ENCODE results near the gene ATP11C.

The ATP11C gene

GRCh38 chrX:139801397-139801813 is 131.4 kb downstream of the ATP11C start:
- DNase-seq, result no peak

- no peak for DNase-seq
Observed at GRCh38 chrX:139798701-139799100, 134.2 kb downstream of the ATP11C start.

GRCh38 chrX:139795196-139795595 is 137.7 kb downstream of the ATP11C start:
- DNase-seq, result no peak

GRCh38 chrX:139787601-139788000 is 145.3 kb downstream of the ATP11C start:
- no peak for DNase-seq

GRCh38 chrX:139784807-139785206 is 148.0 kb downstream of the ATP11C start:
- DNase-seq, result no peak

GRCh38 chrX:139783959-139784358 is 148.9 kb downstream of the ATP11C start:
- no peak for DNase-seq

- DNase-seq, result no peak
Observed at GRCh38 chrX:139783030-139783429, 149.8 kb downstream of the ATP11C start.

GRCh38 chrX:139776599-139776998 is 156.3 kb downstream of the ATP11C start:
- DNase-seq, result no peak

- no peak for DNase-seq
Observed at GRCh38 chrX:139770366-139770765, 162.5 kb downstream of the ATP11C start.

DNA sequence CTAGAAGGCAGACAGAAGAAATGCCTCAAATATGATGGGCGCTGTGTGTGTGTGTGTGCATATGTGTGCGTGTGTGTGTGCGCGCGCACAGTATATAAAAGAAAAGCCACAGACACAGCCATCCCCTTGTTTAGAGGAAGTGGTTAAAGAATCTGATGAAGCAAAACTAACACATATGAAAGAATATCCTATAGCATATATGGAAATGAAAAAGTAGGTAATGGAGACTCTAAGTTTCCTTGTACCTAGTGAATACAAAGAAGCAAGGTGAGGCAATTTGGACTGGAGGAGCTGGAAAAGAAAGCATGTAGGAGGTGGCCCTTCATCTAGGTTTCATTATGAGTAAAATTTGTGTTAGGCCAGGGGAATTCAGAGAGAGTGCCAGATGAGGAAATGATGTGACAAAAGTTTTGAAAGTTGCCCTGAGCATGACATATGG is 166.3 kb downstream of the ATP11C start:
- DNase-seq, result no peak

- DNase-seq, result no peak
Observed at GRCh38 chrX:139762400-139763183, 170.3 kb downstream of the ATP11C start.

DNA sequence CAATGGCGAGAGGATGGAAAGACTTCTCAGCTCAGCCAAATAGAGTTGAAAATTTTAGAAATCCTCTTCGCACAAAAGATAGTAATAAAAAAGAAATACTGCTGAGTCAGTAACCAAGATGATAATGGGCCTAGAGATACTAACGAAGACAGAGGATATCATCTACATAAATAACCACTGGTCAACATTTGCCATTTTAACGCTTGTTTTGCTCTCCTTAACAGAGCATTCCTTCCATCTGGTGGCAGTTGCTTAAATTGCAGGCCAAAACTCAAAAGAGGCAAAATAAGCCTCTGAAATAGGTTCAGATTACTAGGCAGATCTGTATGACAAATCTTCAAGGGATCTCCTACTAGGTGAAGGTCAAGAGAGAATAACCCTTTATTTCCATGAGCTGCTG is 173.2 kb downstream of the ATP11C start:
- no peak for DNase-seq

GRCh38 chrX:139758809-139759208 is 174.0 kb downstream of the ATP11C start:
- DNase-seq, result no peak

- no peak for DNase-seq
Observed at GRCh38 chrX:139758250-139758649, 174.6 kb downstream of the ATP11C start.

GRCh38 chrX:139751053-139751452 is 181.8 kb downstream of the ATP11C start:
- DNase-seq, result no peak

DNA sequence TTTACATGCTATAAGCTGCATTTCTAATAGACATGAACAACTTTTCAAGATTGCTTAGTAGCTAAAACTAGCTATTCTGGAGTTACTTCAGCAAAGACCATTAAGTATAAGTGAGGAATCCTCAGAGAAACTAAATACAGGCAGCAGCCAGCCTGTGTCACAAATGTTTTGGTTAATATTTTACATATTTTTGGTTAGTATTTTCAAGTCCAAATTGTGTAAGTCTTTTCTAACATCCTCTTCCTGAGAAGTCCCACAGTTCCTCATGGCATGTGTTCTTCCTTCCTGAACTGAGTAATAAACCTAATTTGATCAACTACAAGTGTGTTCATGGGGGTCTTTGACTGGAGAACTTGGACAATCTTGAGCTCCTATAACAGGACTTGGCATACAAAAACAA is 182.5 kb downstream of the ATP11C start:
- no peak for DNase-seq

GRCh38 chrX:139739138-139739537 is 193.7 kb downstream of the ATP11C start:
- DNase-seq, result no peak

- no peak for DNase-seq
Observed at GRCh38 chrX:139738581-139738980, 194.3 kb downstream of the ATP11C start.

GRCh38 chrX:139736151-139736550 is 196.7 kb downstream of the ATP11C start:
- no peak for DNase-seq

GRCh38 chrX:139734996-139735395 is 197.9 kb downstream of the ATP11C start:
- DNase-seq, result no peak

DNA sequence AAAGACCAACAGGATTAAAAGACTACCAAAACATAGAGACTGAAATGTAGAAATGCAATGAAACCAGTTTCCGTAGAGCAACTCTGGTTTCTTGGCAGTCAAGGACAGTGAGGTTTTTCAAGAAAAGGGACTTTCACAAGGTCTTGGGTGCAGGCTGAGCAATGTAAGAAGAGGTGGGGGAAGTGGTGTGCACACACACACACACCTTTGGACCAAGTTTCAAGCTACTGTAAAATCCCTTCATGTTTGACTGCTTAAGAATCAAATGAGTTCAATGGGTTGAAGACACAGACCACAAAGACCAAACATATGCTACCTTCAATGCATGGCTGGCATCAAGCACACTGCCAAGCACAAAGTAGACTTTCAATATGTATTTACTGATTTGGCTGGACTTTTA is 207.1 kb downstream of the ATP11C start:
- DNase-seq, result no peak

GRCh38 chrX:139724626-139725025 is 208.2 kb downstream of the ATP11C start:
- no peak for DNase-seq

DNA sequence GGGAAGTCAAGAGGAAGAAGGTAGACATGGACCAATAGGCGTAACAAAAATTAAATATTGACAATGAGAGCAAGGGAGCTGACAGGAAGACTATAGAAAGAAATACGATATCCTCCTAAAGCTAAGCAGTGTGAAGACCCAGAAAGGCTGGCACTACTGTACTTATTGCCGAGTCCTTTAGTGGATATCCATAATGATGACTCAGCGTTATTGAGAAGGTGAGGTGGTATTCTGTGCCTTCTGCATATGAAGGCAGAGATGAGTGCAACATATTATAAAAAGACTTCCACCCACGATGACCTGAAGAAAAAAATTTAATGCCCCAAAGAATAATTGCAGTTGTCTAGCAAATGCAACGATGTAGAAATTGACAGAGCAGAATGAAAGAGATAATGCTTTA is 211.9 kb downstream of the ATP11C start:
- no peak for DNase-seq

GRCh38 chrX:139720136-139720535 is 212.7 kb downstream of the ATP11C start:
- DNase-seq, result no peak

DNA sequence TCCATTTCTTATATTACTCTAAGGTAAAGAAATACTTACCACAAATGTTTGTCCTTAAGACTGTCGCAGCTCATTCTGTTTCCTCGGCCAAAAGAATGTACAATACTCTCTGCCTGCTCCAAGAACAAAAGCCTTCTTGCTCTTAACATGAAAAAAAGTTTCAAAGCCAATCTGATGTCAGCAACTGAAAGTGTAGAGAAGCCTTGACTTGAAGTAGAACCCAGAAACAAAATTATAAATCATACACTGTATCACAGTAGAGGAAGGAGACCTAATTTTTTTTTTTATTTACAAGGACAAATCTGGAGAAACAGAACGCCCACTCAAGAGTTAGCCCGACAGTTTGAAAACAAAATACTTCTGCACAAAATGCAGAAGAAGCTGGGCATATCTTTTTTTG is 224.8 kb downstream of the ATP11C start, which contains the start of gene MCF2:
MCF2 (minus strand) TSS at position 101 of the 400 bp plus-strand sequence. CDS start 56,423 bp downstream, outside the sequence.
- DNase-seq, result no peak

All from stimulated activated CD4-positive, alpha-beta T cell treated with anti-CD3 and anti-CD28 coated beads, Interleukin-4, amount 100 ng/mL, for 4 hours (primary cell).